HCT116 (cell line): ENCODE results near the gene CACNA1A. TPM values are rescaled to one million over a fixed set of nuclear protein-coding genes. Genes with fewer than 3 reads are reported as not detected.
"Not testable (repeated sequence)": the region's sequence is repeated elsewhere in the genome, so short reads cannot be mapped to it uniquely, and the experiment has no call there.

Experiments used
- ATAC-seq: fragments of 200-7000 bp; cut with Tn5 transposase; 2 replicates; pipeline ENCODE4 v1.9.1; 2020; ENCODE audit warnings: mild to moderate bottlenecking, moderate library complexity
- BruUV-seq: library from RNA; stranded (reverse); fragments of 400-500 nt; replicated peaks from 2 replicates; lab custom pipeline; 2021; lab: Mats Ljungman, UMichigan
- CTCF ChIA-PET: fragments of 300-600 bp; sonication (Branson Sonifier 250); formaldehyde crosslinking; loops from one replicate; lab custom pipeline; 2021; ENCODE audit warnings: antibody characterized with exemption; lab: Charles Lee
- POLR2A ChIA-PET: fragments of 300-600, 350-600 bp; sonication (Branson Sonifier 250); formaldehyde crosslinking; loops from one replicate; lab custom pipeline; 2021; ENCODE audit warnings: antibody characterized with exemption; lab: Charles Lee
- RAD21 ChIA-PET, 2 experiments: fragments of 300-600 bp; sonication (Branson Sonifier 250); formaldehyde crosslinking; loops; one replicate each; lab custom pipeline; 2023; ENCODE audit warnings: low total read pairs in 2 of 2; ENCODE audit not compliant: uncharacterized antibody in 2 of 2, unreplicated experiment in 2 of 2, low non-redundant PET in 1 of 2; lab: Charles Lee
- DNase-seq: peaks from one replicate; pipeline ENCODE4 v3.0.0-alpha.2; 2010; ENCODE audit warnings: low read depth, low spot score
- H2AFZ ChIP-seq: fragments of 200-600 bp; shearing (Covaris generic), sonication (generic); 2 replicates; pipeline ENCODE4 v1.6.1; 2017; ENCODE audit warnings: low read depth, mixed run types, mixed read lengths, antibody characterized with exemption, low read length; ENCODE audit not compliant: poor library complexity, severe bottlenecking
- H3K27ac ChIP-seq: 2 replicates; pipeline ENCODE4 v1.5.1; 2012; ENCODE audit warnings: low read depth, low read length
- H3K27me3 ChIP-seq: fragments of 200-600 bp; sonication (generic); 2 replicates; pipeline ENCODE4 v1.6.1; 2016; ENCODE audit warnings: mixed run types, low read length, mixed read lengths; ENCODE audit not compliant: insufficient read depth
- H3K36me3 ChIP-seq, 2 experiments: fragments of 200-500 bp in 1 of 2; fragments of 200-600 bp in 1 of 2; sonication (Bioruptor generic) in 1 of 2; sonication (generic) in 1 of 2; 2 replicates each; pipeline versions ENCODE4 v1.5.1 to v1.6.1; 2014 to 2016; ENCODE audit warnings: low read length in 2 of 2, inconsistent platforms in 1 of 2, mixed read lengths in 1 of 2, mixed run types in 1 of 2; ENCODE audit not compliant: insufficient read depth in 2 of 2, control insufficient read depth in 1 of 2
- H3K4me1 ChIP-seq, 2 experiments: fragments of 200-600 bp in 1 of 2; sonication (generic) in 1 of 2; 2 replicates each; pipeline versions ENCODE4 v1.5.1 to v1.6.1; 2012 to 2017; ENCODE audit warnings: low read length in 2 of 2, inconsistent platforms in 1 of 2, mild to moderate bottlenecking in 1 of 2, mixed read lengths in 1 of 2, mixed run types in 1 of 2, moderate library complexity in 1 of 2; ENCODE audit not compliant: insufficient read depth in 2 of 2, control insufficient read depth in 1 of 2
- H3K4me2 ChIP-seq: fragments of 200-600 bp; sonication (generic); 2 replicates; pipeline ENCODE4 v1.6.1; 2017; ENCODE audit warnings: mixed run types, low read length, mixed read lengths
- H3K4me3 ChIP-seq, 2 experiments: fragments of 200-600 bp in 1 of 2; sonication (generic) in 1 of 2; replicated peaks in 1 of 2; 2 replicates each; pipeline ENCODE4 v1.5.1; 2011 to 2016; ENCODE audit warnings: low read length in 2 of 2, control low read depth in 1 of 2, low read depth in 1 of 2, mild to moderate bottlenecking in 1 of 2, mixed read lengths in 1 of 2, mixed run types in 1 of 2
- H3K79me2 ChIP-seq: fragments of 200-600 bp; sonication (generic); 2 replicates; pipeline ENCODE4 v1.6.1; 2017; ENCODE audit warnings: mild to moderate bottlenecking, mixed run types, low read length, moderate library complexity, mixed read lengths; ENCODE audit not compliant: insufficient read depth
- H3K9ac ChIP-seq: fragments of 200-600 bp; sonication (generic); 2 replicates; pipeline ENCODE4 v1.6.1; 2016; ENCODE audit warnings: low read length, mixed read lengths
- H3K9me2 ChIP-seq: fragments of 200-600 bp; sonication (generic), shearing (Covaris generic); 2 replicates; pipeline ENCODE4 v1.6.1; 2017; ENCODE audit warnings: mixed run types, mild to moderate bottlenecking, moderate library complexity; ENCODE audit not compliant: insufficient read depth
- H3K9me3 ChIP-seq, 2 experiments: fragments of 200-500 bp in 1 of 2; fragments of 200-600 bp in 1 of 2; sonication (Bioruptor generic) in 1 of 2; sonication (generic) in 1 of 2; 2 replicates each; pipeline ENCODE4 v1.6.1; 2014 to 2017; ENCODE audit warnings: low read length in 2 of 2, mixed read lengths in 2 of 2, inconsistent platforms in 1 of 2, low read depth in 1 of 2, mild to moderate bottlenecking in 1 of 2, mixed run types in 1 of 2, moderate library complexity in 1 of 2; ENCODE audit not compliant: control insufficient read depth in 1 of 2, insufficient read depth in 1 of 2
- H4K20me1 ChIP-seq: fragments of 200-600 bp; sonication (generic), shearing (Covaris generic); 2 replicates; pipeline ENCODE4 v1.6.1; 2017; ENCODE audit warnings: mixed run types, mild to moderate bottlenecking, moderate library complexity; ENCODE audit not compliant: insufficient read depth
- CBX3 ChIP-seq: IDR thresholded peaks from 2 replicates; pipeline ENCODE4 v1.6.1; 2012; ENCODE audit warnings: low read depth
- ELF1 ChIP-seq: IDR thresholded peaks from 2 replicates; pipeline ENCODE4 v1.6.1; 2012; ENCODE audit warnings: low read depth, borderline replicate concordance
- FOSL1 ChIP-seq: IDR thresholded peaks from 2 replicates; pipeline ENCODE4 v1.6.1; 2012; ENCODE audit warnings: low read depth
- POLR2A ChIP-seq: IDR thresholded peaks from 2 replicates; pipeline ENCODE4 v1.7.0; 2011; ENCODE audit warnings: borderline replicate concordance; ENCODE audit not compliant: insufficient read depth, insufficient read length; ENCODE audit errors: extremely low read depth
- YY1 ChIP-seq: IDR thresholded peaks from 2 replicates; pipeline ENCODE4 v1.6.1; 2011; ENCODE audit warnings: low read length, low read depth, moderate library complexity, mild to moderate bottlenecking; ENCODE audit not compliant: insufficient replicate concordance; ENCODE audit errors: extremely low read depth
- ZBTB33 ChIP-seq: IDR thresholded peaks from 2 replicates; pipeline ENCODE4 v1.6.1; 2011; ENCODE audit warnings: mild to moderate bottlenecking, low read length, moderate library complexity; ENCODE audit not compliant: insufficient replicate concordance; ENCODE audit errors: extremely low read depth
- intact Hi-C: fragments of 100-400 bp; cut with micrococcal nuclease; formaldehyde crosslinking; loops from 2 replicates; pipeline ENCODE4 v1.10.0; 2022
- total RNA-seq: library from RNA; stranded (reverse); gene quantifications from one replicate; pipeline ENCODE4 v1.2.1, GENCODE V29; 2021; ENCODE audit not compliant: unreplicated experiment
- TF ChIP-seq, protein P1 (sequence below): IDR thresholded peaks from 2 replicates; pipeline ENCODE4 v1.6.1; 2012
- TF ChIP-seq, protein P2 (sequence below): IDR thresholded peaks from 2 replicates; pipeline ENCODE4 v1.6.1; 2012
- TF ChIP-seq, protein P3 (sequence below), 3 experiments: fragments of 200-600 bp in 1 of 3; sonication (generic) in 1 of 3; IDR thresholded peaks in 2 of 3; conservative IDR thresholded peaks in 1 of 3; 2 replicates each; pipeline ENCODE4 v1.5.1; 2012 to 2017; ENCODE audit warnings: low read depth in 2 of 3, low read length in 2 of 3, antibody characterized with exemption in 1 of 3, borderline replicate concordance in 1 of 3, control low read depth in 1 of 3, mild to moderate bottlenecking in 1 of 3, mixed read lengths in 1 of 3, mixed run types in 1 of 3, moderate library complexity in 1 of 3; ENCODE audit not compliant: insufficient read depth in 1 of 3

CACNA1A gene
- total RNA-seq, 1 experiment from 2014 or later, result 7.5 TPM

DNA sequence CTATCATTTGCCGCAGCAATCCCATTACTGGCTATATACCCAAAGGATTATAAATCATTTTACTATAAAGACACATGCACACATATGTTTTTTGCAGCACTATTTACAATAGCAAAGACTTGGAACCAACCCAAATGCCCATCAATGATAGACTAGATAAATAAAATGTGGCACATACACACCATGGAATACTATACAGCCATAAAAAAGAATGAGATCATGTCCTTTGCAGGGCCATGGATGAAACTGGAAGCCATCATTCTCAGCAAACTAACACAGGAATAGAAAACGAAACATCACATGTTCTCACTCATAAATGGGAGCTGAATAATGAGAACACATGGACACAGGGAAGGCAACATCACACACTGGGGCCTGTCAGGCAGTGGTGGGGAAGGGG is 23.4 kb upstream of the CACNA1A start:
- H2AFZ ChIP-seq, ATAC-seq, POLR2A ChIA-PET, H3K4me1 ChIP-seq, H3K27me3 ChIP-seq, BruUV-seq, H3K9ac ChIP-seq, H3K4me3 ChIP-seq, H3K4me2 ChIP-seq, CTCF ChIA-PET, H3K9me2 ChIP-seq, DNase-seq, H4K20me1 ChIP-seq, H3K27ac ChIP-seq, intact Hi-C loops, H3K9me3 ChIP-seq, RAD21 ChIA-PET, H3K36me3 ChIP-seq, H3K79me2 ChIP-seq: not testable (repeated sequence)

GRCh38 chr19:13526552-13526951 is 20.3 kb upstream of the CACNA1A start:
- RAD21 ChIA-PET, result no interaction called here

More at GRCh38 chr19:13526552-13526951, 20.3 kb upstream of the CACNA1A start:
- no peak overlapping the region for H3K4me2 ChIP-seq
- H3K27me3 ChIP-seq, result no peaks in the 10 kb centered on the region
- H3K9me2 ChIP-seq, result no peaks in the 10 kb centered on the region
- no TSS peak for BruUV-seq
- intact Hi-C loops, result no loop called here
- no peak overlapping the region for H3K9ac ChIP-seq
- ChIA-PET CTCF (interaction anchor here (1.0 kb wide), 1 partner anchor 12 kb away, joined by 3 read pairs; no protein-coding TSS in a partner anchor), POLR2A (no interaction called here)
- H3K4me1 ChIP-seq, result no peaks in the 10 kb centered on the region
- DNase-seq, result peak; percentile 19
- H3K4me3 ChIP-seq, result no peak overlapping the region
- no peaks in the 10 kb centered on the region for H3K79me2 ChIP-seq
- peak; percentile 62 for ATAC-seq
- TF ChIP-seq, protein P1, sequence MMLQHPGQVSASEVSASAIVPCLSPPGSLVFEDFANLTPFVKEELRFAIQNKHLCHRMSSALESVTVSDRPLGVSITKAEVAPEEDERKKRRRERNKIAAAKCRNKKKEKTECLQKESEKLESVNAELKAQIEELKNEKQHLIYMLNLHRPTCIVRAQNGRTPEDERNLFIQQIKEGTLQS, result no peak
- TF ChIP-seq, protein P2, sequence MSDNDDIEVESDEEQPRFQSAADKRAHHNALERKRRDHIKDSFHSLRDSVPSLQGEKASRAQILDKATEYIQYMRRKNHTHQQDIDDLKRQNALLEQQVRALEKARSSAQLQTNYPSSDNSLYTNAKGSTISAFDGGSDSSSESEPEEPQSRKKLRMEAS, result no peak
- TF ChIP-seq CBX3, result 0 out of 2 replicates have a peak, but pooled peaks have one; percentile 29
- no peak for TF ChIP-seq POLR2A
- TF ChIP-seq ZBTB33, result no peak
- no peak for TF ChIP-seq FOSL1
- no peak for TF ChIP-seq ELF1
- TF ChIP-seq YY1, result no peak
- TF ChIP-seq, protein P3, sequence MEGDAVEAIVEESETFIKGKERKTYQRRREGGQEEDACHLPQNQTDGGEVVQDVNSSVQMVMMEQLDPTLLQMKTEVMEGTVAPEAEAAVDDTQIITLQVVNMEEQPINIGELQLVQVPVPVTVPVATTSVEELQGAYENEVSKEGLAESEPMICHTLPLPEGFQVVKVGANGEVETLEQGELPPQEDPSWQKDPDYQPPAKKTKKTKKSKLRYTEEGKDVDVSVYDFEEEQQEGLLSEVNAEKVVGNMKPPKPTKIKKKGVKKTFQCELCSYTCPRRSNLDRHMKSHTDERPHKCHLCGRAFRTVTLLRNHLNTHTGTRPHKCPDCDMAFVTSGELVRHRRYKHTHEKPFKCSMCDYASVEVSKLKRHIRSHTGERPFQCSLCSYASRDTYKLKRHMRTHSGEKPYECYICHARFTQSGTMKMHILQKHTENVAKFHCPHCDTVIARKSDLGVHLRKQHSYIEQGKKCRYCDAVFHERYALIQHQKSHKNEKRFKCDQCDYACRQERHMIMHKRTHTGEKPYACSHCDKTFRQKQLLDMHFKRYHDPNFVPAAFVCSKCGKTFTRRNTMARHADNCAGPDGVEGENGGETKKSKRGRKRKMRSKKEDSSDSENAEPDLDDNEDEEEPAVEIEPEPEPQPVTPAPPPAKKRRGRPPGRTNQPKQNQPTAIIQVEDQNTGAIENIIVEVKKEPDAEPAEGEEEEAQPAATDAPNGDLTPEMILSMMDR (IDR thresholded peaks at IDR 0.05 in 2 of 3, conservative IDR thresholded peaks at IDR 0.05 in 1 of 3; ENCODE audit: borderline replicate concordance in 1 of 3, insufficient read depth in 1 of 3, low read depth in 2 of 3, low read length in 2 of 3), result peak in 2 of 3 experiments; percentile 63 to 64; a peak in 4 of 6 replicates
- H3K9me3 ChIP-seq, result peaks cover 0 to 4% of the 10 kb centered on the region in 2 experiments; a peak in 2 of 4 replicates
- H3K36me3 ChIP-seq, result no peaks in the 10 kb centered on the region
- H4K20me1 ChIP-seq, result no peaks in the 10 kb centered on the region
- no peak overlapping the region for H2AFZ ChIP-seq
- no peak overlapping the region for H3K27ac ChIP-seq
